HG03175 (cell line): ENCODE measurements around the gene CLDN19.
"Not testable (repeated sequence)": the region's sequence is repeated elsewhere in the genome, so short reads cannot be mapped to it uniquely, and the experiment has no call there.

Source experiments
- ATAC-seq: cut with Tn5 transposase; IDR thresholded peaks from one replicate; pipeline ENCODE4 v1.9.1; 2021; ENCODE audit warnings: mild to moderate bottlenecking, moderate library complexity; ENCODE audit not compliant: unreplicated experiment

CLDN19 gene

GRCh38 chr1:42714441-42714840, 25.6 kb downstream of the CLDN19 start:
- not testable (repeated sequence) for ATAC-seq

GRCh38 chr1:42713293-42713692, 26.7 kb downstream of the CLDN19 start:
- no peak for ATAC-seq

GRCh38 chr1:42712808-42713207, 27.2 kb downstream of the CLDN19 start:
- ATAC-seq, result not testable (repeated sequence)

- ATAC-seq, result no peak
Measured at GRCh38 chr1:42703888-42704464, 36.1 kb downstream of the CLDN19 start.

GRCh38 chr1:42700006-42700405, 40.0 kb downstream of the CLDN19 start:
- ATAC-seq, result no peak

GRCh38 chr1:42698081-42698813, 41.8 kb downstream of the CLDN19 start:
- no peak for ATAC-seq

- ATAC-seq, result no peak
Measured at GRCh38 chr1:42692911-42693310, 47.1 kb downstream of the CLDN19 start.

GRCh38 chr1:42692461-42692860, 47.6 kb downstream of the CLDN19 start:
- no peak for ATAC-seq

GRCh38 chr1:42691157-42691498, 48.9 kb downstream of the CLDN19 start:
- ATAC-seq, result no peak

- no peak for ATAC-seq
Measured at GRCh38 chr1:42690477-42691156, 49.4 kb downstream of the CLDN19 start.

- no peak for ATAC-seq
Measured at GRCh38 chr1:42689912-42690311, 50.1 kb downstream of the CLDN19 start.

GRCh38 chr1:42686418-42686817, 53.6 kb downstream of the CLDN19 start:
- no peak for ATAC-seq

GRCh38 chr1:42684139-42684538, 55.9 kb downstream of the CLDN19 start:
- ATAC-seq, result no peak
